ENCODE measurements around the gene WNK2. TPM values are rescaled to one million over a fixed set of nuclear protein-coding genes. Genes with fewer than 3 reads are reported as not detected.

Gene WNK2
- total RNA-seq, 1 donor from 2014 or later, result 336 TPM

DNA sequence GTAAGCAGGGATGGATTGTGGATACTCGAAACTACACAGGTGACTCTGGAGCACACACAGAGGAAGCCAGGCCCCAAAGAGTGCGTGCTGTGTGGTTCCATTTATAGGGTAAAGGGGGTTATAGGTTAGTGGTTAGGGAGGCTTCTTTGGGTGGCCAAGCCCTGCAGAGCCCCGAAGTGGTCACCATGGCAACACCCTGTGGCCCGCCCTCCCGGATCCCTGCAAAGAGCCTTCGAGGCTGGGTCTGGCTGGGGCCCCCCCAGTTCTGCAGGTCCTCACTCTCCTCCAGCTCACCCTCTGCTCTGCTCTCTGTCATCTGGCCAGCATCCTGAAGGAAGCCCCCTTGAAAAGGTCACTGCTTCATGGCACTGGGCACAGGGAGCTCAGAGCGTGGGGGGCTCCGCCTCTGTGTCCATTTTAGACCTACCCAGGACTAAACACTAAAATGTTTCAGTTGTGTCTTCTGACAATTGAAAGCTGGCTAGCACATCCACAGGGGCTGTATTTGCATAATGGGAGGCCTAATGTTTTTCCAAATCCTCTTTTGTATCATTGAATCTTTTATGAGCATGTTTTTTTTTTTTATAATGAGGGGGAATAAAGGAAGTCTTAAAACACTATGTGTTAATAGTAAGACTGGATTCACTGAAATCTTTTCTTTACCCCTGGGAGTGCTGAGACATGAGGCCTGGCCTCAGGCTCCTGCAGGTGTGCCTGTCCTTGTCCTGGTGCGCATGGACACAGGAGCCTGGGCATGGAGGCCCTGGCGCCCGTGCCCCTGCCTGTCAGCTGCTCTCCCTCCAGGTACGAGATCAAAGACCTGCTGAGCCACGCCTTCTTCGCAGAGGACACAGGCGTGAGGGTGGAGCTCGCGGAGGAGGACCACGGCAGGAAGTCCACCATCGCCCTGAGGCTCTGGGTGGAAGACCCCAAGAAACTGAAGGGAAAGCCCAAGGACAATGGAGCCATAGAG lies 55.3 kb downstream of the WNK2 start:
- DNase-seq, result no peak
- TF ChIP-seq, protein P1, sequence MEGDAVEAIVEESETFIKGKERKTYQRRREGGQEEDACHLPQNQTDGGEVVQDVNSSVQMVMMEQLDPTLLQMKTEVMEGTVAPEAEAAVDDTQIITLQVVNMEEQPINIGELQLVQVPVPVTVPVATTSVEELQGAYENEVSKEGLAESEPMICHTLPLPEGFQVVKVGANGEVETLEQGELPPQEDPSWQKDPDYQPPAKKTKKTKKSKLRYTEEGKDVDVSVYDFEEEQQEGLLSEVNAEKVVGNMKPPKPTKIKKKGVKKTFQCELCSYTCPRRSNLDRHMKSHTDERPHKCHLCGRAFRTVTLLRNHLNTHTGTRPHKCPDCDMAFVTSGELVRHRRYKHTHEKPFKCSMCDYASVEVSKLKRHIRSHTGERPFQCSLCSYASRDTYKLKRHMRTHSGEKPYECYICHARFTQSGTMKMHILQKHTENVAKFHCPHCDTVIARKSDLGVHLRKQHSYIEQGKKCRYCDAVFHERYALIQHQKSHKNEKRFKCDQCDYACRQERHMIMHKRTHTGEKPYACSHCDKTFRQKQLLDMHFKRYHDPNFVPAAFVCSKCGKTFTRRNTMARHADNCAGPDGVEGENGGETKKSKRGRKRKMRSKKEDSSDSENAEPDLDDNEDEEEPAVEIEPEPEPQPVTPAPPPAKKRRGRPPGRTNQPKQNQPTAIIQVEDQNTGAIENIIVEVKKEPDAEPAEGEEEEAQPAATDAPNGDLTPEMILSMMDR (IDR thresholded peaks at IDR 0.05; ENCODE audit: partially characterized antibody, unreplicated experiment), result no peak
- Mint-ChIP-seq H3K4me3 (ENCODE audit: unreplicated experiment) (no peak overlapping the region), H3K9me3 (ENCODE audit: unreplicated experiment) (peaks cover 19% of the 10 kb centered on the region), H3K36me3 (ENCODE audit: unreplicated experiment) (peaks cover 3% of the 10 kb centered on the region), H3K27ac (ENCODE audit: unreplicated experiment) (no peak overlapping the region), H3K4me1 (ENCODE audit: low read depth, unreplicated experiment) (peaks cover 24% of the 10 kb centered on the region), H3K27me3 (ENCODE audit: unreplicated experiment) (peaks cover 16% of the 10 kb centered on the region)

DNA sequence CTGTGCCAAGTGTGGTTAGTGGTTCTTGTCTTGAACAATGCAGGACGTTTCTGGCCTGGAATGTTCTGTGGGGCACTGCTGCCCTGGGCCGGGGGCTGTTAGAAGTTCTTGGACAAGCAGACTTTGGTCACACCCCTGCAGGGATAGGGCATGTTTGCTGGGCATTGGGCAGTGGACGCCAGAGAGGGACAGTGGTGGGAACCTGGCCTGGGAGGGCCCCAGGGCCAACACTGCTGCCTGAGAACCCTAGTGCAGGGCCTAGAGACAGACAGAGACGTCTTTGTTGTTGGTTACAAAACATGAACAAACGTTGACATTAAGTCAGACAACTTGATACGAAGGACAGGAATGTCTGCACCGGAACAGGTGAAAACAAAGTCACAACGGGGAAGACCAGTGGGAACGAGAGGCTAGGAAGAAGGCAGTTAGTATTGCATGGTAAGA lies 57.0 kb downstream of the WNK2 start:
- Mint-ChIP-seq H3K4me3 (ENCODE audit: unreplicated experiment) (no peak overlapping the region), H3K27me3 (ENCODE audit: unreplicated experiment) (peaks cover 16% of the 10 kb centered on the region), H3K9me3 (ENCODE audit: unreplicated experiment) (peaks cover 19% of the 10 kb centered on the region), H3K36me3 (ENCODE audit: unreplicated experiment) (peaks cover 3% of the 10 kb centered on the region), H3K27ac (ENCODE audit: unreplicated experiment) (no peak overlapping the region), H3K4me1 (ENCODE audit: low read depth, unreplicated experiment) (peaks cover 31% of the 10 kb centered on the region)
- TF ChIP-seq, protein P1 (IDR thresholded peaks at IDR 0.05; ENCODE audit: partially characterized antibody, unreplicated experiment), result no peak
- DNase-seq, result no peak

DNA sequence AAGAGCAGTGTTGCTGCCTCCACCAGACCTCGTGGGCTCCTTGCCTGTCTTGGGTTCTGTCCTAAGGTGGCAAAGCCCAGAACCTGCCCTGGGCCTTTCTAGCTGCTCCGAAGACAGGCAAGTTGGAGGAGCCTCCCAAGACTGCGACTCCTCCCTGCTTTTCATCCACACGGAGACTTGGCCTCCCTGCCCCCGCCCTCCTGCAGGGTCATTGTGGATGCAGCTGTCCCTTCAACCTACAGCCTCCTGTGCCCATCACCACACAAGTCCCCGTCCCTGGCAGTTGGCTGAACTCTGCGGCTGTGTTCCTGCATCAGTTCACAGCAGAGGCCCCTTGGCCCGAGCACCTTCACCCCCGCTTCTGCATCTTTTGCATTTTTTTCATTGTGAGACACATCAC lies 59.2 kb downstream of the WNK2 start:
- peaks cover 16% of the 10 kb centered on the region for H3K27me3 Mint-ChIP-seq (ENCODE audit: unreplicated experiment)
- peaks cover 15% of the 10 kb centered on the region for H3K9me3 Mint-ChIP-seq (ENCODE audit: unreplicated experiment)
- DNase-seq, result peak; percentile 42
- peaks cover 3% of the 10 kb centered on the region for H3K36me3 Mint-ChIP-seq (ENCODE audit: unreplicated experiment)
- no peak overlapping the region for H3K4me3 Mint-ChIP-seq (ENCODE audit: unreplicated experiment)
- TF ChIP-seq, protein P1 (IDR thresholded peaks at IDR 0.05; ENCODE audit: partially characterized antibody, unreplicated experiment), result no peak
- H3K4me1 Mint-ChIP-seq (ENCODE audit: low read depth, unreplicated experiment), result peaks cover 40% of the 10 kb centered on the region
- peak overlapping the region; percentile 88 for H3K27ac Mint-ChIP-seq (ENCODE audit: unreplicated experiment)

DNA sequence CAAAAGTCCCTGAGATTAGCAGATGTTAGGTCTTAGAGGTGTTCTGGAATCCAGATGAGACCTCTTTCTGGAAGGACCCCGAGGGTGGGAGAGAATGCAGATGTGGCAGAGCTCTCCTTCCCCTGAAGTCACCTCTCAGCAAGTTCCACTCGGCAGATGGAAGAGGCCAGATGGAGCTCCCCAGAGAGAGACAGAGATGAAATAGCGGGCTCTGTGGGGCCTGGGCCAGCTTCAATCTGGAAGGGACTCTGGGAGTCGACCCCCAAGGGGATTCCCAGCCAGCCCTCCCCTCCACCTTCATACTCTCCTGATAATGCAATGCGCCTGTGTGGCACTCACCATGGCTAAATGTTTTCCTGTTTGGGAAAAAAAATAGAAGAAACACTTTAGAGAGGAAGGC lies 60.2 kb downstream of the WNK2 start:
- H3K9me3 Mint-ChIP-seq (ENCODE audit: unreplicated experiment), result peaks cover 17% of the 10 kb centered on the region
- H3K27ac Mint-ChIP-seq (ENCODE audit: unreplicated experiment), result peak overlapping the region; percentile 88
- H3K36me3 Mint-ChIP-seq (ENCODE audit: unreplicated experiment), result peaks cover 3% of the 10 kb centered on the region
- no peak for DNase-seq
- TF ChIP-seq, protein P1 (IDR thresholded peaks at IDR 0.05; ENCODE audit: partially characterized antibody, unreplicated experiment), result no peak
- H3K4me3 Mint-ChIP-seq (ENCODE audit: unreplicated experiment), result peak overlapping the region; percentile 78
- H3K4me1 Mint-ChIP-seq (ENCODE audit: low read depth, unreplicated experiment), result peaks cover 50% of the 10 kb centered on the region
- H3K27me3 Mint-ChIP-seq (ENCODE audit: unreplicated experiment), result peaks cover 15% of the 10 kb centered on the region
